Fibroblast of pulmonary artery (primary cell): ENCODE results near the gene PAGE4.
A peak's percentile ranks its signal among the peaks of the same experiment; 100 is the strongest.

Experiments
- DNase-seq: peaks from one replicate; pipeline ENCODE4 v3.0.0-alpha.2; 2010; ENCODE audit warnings: low read depth
- H3K4me3 ChIP-seq: replicated peaks from 2 replicates; pipeline ENCODE4 v1.5.1; 2011; ENCODE audit warnings: low read depth, mild to moderate bottlenecking, control low read depth, low read length, moderate library complexity
- CTCF ChIP-seq: IDR thresholded peaks from 2 replicates; pipeline ENCODE4 v1.5.1; 2011; ENCODE audit warnings: mild to moderate bottlenecking, control low read depth, low read length, inconsistent platforms; ENCODE audit errors: missing control alignments

The PAGE4 gene

GRCh38 chrX:49862093-49862492, 33.0 kb downstream of the PAGE4 start:
- TF ChIP-seq CTCF: no peak
- no peak overlapping the region for H3K4me3 ChIP-seq
- no peak for DNase-seq

- no peak for DNase-seq
- no peak for TF ChIP-seq CTCF
- H3K4me3 ChIP-seq: no peak overlapping the region
These were observed 39.6 kb downstream of the PAGE4 start for GRCh38 chrX:49868739-49869138.

GRCh38 chrX:49876750-49877149, 47.6 kb downstream of the PAGE4 start:
- DNase-seq: peak; percentile 42
- no peak overlapping the region for H3K4me3 ChIP-seq
- TF ChIP-seq CTCF: peak; percentile 50

- H3K4me3 ChIP-seq: no peak overlapping the region
- DNase-seq: no peak
- no peak for TF ChIP-seq CTCF
These were observed 48.4 kb downstream of the PAGE4 start for GRCh38 chrX:49877397-49878101.

GRCh38 chrX:49878128-49878833, 49.2 kb downstream of the PAGE4 start:
- no peak for TF ChIP-seq CTCF
- peak overlapping the region; percentile 60 for H3K4me3 ChIP-seq
- no peak for DNase-seq

- peak; percentile 88 for DNase-seq
- H3K4me3 ChIP-seq: peak within 1 kb of the TSS; percentile 60
- TF ChIP-seq CTCF: peak; percentile 47
These were observed 49.9 kb downstream of the PAGE4 start, which contains the start of gene USP27X for GRCh38 chrX:49878834-49879655. Gene USP27X, plus strand, starts transcription at chrX:49879484. Its CDS starts 824 bp downstream, at chrX:49880308.
